ENCODE results near the gene ARID1B. TPM values are rescaled to one million over a fixed set of nuclear protein-coding genes. Genes with fewer than 3 reads are reported as not detected.

ARID1B gene
- total RNA-seq, 4 donors from 2014 or later, result 25.2 to 103 (median 59.5) TPM

DNA sequence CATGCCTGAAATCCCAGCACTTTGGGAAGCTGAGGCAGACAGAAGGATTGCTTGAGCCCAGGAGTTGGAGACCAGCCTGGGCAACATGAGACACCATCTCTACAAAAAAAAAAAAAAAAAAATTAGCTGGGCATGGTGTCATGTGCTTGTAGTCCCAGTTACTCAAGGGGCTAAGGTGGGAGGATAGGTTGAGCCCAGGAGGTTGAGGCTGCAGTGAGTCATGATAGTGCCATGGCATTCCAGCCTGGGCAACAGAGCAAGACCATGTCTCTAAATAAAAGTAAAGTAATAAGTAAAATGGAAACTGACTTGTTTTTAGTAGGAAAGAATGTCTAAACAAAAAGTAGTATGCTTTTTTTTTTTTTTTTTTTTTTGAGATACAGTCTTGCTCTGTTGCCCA lies 240.7 kb downstream of the ARID1B start:
- no peak for DNase-seq
- Histone ChIP-seq H3K27me3 (no peaks in the 10 kb centered on the region), H3K36me3 (no peaks in the 10 kb centered on the region), H3K4me1 (peaks cover 0 to 34% (median 7%) of the 10 kb centered on the region in 3 donors), H3K9me3 (no peaks in the 10 kb centered on the region), H3K27ac (no peak overlapping the region), H3K4me3 (no peak overlapping the region)
- intact Hi-C loops (cut with DNase I), result no loop called here
- TF ChIP-seq CTCF (IDR thresholded peaks at IDR 0.05) (no peak), POLR2A (IDR thresholded peaks at IDR 0.05) (no peak)

DNA sequence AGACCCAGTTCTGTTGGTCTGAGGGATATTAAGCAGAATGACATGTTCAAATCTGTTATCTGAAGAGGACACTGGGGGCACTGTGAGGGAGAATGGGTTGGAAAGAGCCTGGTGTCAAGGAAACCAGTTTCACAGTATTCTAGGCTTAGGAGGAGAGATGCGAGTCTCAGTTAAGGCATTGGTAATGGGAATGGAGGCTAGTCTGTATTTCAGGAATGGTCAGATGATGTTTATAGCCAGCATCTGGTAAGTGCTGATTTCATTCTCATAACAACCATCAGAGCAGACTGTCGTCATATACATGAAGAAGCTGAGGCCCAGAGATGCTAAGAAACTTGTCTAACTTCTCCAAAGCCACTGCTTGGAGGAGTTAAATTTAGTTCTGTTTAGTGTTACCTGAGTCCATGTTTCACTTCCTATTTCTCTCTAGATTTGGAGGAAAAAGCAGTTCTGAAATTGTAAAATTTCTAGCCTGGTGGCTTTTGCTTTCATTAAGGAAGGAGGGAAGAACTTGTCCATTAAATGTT lies 242.0 kb downstream of the ARID1B start:
- intact Hi-C loops (cut with DNase I), result no loop called here
- no peaks in the 10 kb centered on the region for H3K27me3 ChIP-seq
- no peak for TF ChIP-seq CTCF (IDR thresholded peaks at IDR 0.05)
- no peak for TF ChIP-seq POLR2A (IDR thresholded peaks at IDR 0.05)
- H3K36me3 ChIP-seq, result no peaks in the 10 kb centered on the region
- no peak for DNase-seq
- no peaks in the 10 kb centered on the region for H3K9me3 ChIP-seq
- no peak overlapping the region for H3K4me3 ChIP-seq
- WGBS, 2 donors, result 79 to 90% methylated on average over 2 of the region's 2 CpGs
- H3K27ac ChIP-seq, result peak overlapping the region in 3 of 4 donors; percentile 21 to 100 (median 100)
- H3K4me1 ChIP-seq, result peaks cover 8 to 47% (median 18%) of the 10 kb centered on the region in 3 donors

DNA sequence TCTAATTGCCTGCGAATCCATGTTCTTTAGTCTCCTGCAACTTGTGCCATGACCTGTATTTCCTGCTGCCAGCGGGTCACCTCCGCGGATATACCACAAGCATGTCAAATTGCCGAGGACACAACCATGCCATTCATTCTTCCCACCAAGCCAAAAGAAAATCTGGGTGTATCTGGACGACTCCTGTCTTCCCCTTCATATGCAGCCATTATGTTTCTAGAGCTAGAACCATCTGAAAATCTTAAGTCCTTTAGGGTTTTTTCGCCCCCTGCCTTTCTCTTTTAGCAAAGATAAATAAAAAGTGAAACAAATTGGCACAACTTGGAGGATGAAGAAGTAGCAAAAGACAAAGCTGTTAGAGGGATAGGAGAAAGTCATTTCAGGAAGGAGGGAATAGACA lies 242.6 kb downstream of the ARID1B start:
- H3K9me3 ChIP-seq, result no peaks in the 10 kb centered on the region
- DNase-seq, result no peak
- H3K4me1 ChIP-seq, result peaks cover 8 to 52% (median 21%) of the 10 kb centered on the region in 3 donors
- H3K27me3 ChIP-seq, result no peaks in the 10 kb centered on the region
- H3K27ac ChIP-seq, result peak overlapping the region in 2 of 4 donors; percentile 100
- TF ChIP-seq POLR2A (IDR thresholded peaks at IDR 0.05) (no peak), CTCF (IDR thresholded peaks at IDR 0.05) (no peak)
- WGBS, 2 donors, result 66 to 77% methylated on average over 7 of the region's 7 CpGs
- no peak overlapping the region for H3K4me3 ChIP-seq
- H3K36me3 ChIP-seq, result no peaks in the 10 kb centered on the region
- intact Hi-C loops (cut with DNase I), result loop anchor here (5.0 kb wide), 1 partner anchor 242 kb away; the partner anchor contains the start of gene ARID1B

DNA sequence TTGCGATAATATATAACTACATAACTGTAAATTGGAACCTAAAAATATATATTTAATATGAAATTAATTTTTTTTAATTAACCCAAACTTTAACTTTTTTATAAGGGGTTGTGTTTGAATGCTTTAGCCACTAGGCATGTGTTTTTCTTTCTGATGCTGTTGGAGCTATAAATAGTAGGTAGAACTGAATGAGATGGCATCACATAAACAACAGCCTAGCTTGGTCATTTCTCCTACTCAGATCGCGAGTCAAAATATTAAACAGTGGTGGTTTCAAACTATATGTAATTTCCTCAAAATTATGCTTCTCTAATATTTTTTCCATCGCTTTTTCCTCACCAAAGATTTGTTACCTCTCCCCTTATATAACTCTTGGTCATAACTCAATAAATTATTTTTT lies 243.2 kb downstream of the ARID1B start:
- intact Hi-C loops (cut with DNase I), result loop anchor here (5.0 kb wide), 1 partner anchor 243 kb away; the partner anchor contains the start of gene ARID1B

More for the DNA sequence above, 243.2 kb downstream of the ARID1B start:
- TF ChIP-seq CTCF (IDR thresholded peaks at IDR 0.05), result no peak
- no peak for TF ChIP-seq POLR2A (IDR thresholded peaks at IDR 0.05)
- WGBS, 2 donors, result 29 to 47% methylated on average over 4 of the region's 4 CpGs
- Histone ChIP-seq H3K4me1 (peaks cover 8 to 58% (median 21%) of the 10 kb centered on the region in 3 donors), H3K9me3 (peaks cover 0 to 2% (median 0%) of the 10 kb centered on the region in 3 donors), H3K27me3 (no peaks in the 10 kb centered on the region), H3K36me3 (no peaks in the 10 kb centered on the region), H3K4me3 (peak overlapping the region; percentile 80 to 92 (median 89)), H3K27ac (peak overlapping the region; percentile 99 to 100 (median 100))
- DNase-seq, result no peak
